GM12874 (cell line): ENCODE data around the gene CNIH2.

Source experiments
- CTCF ChIP-seq: IDR thresholded peaks from 2 replicates; pipeline ENCODE4 v1.5.1; 2011; ENCODE audit warnings: low read depth, mild to moderate bottlenecking, control low read depth, low read length, moderate library complexity; ENCODE audit not compliant: insufficient read depth

CNIH2 gene

GRCh38 chr11:66235141-66235540 is 42.8 kb upstream of the CNIH2 start:
- no peak for TF ChIP-seq CTCF

- TF ChIP-seq CTCF = no peak
Observed at GRCh38 chr11:66237867-66238266, 40.1 kb upstream of the CNIH2 start.

GRCh38 chr11:66238786-66239413 is 39.1 kb upstream of the CNIH2 start:
- no peak for TF ChIP-seq CTCF

- TF ChIP-seq CTCF = no peak
Observed at GRCh38 chr11:66239511-66239910, 38.5 kb upstream of the CNIH2 start.

- no peak for TF ChIP-seq CTCF
Observed at GRCh38 chr11:66239998-66240780, 37.8 kb upstream of the CNIH2 start.

- TF ChIP-seq CTCF = no peak
Observed at GRCh38 chr11:66240781-66241136, 37.2 kb upstream of the CNIH2 start.

- no peak for TF ChIP-seq CTCF
Observed at GRCh38 chr11:66242095-66242765, 35.7 kb upstream of the CNIH2 start.
